AG09319 (cell line): ENCODE results near the gene SELENOS.
A peak's percentile ranks its signal among the peaks of the same experiment; 100 is the strongest.

Experiments
- DNase-seq: peaks from one replicate; pipeline ENCODE4 v3.0.0-alpha.2; 2010; ENCODE audit warnings: low read depth; ENCODE audit errors: extremely low read depth
- CTCF ChIP-seq: IDR thresholded peaks from 2 replicates; pipeline ENCODE4 v1.5.1; 2011; ENCODE audit warnings: low read depth, mild to moderate bottlenecking, inconsistent platforms, low read length, moderate library complexity

Gene SELENOS

GRCh38 chr15:101262551-101262950, 14.7 kb downstream of the SELENOS start:
- no peak for DNase-seq
- no peak for TF ChIP-seq CTCF

GRCh38 chr15:101258238-101259144, 18.8 kb downstream of the SELENOS start:
- peak; percentile 80 for TF ChIP-seq CTCF
- DNase-seq = no peak

- no peak for DNase-seq
- no peak; the same call in 1 of the 2 replicates for TF ChIP-seq CTCF
Observed at GRCh38 chr15:101256757-101257156, 20.5 kb downstream of the SELENOS start.

GRCh38 chr15:101255615-101256241, 21.6 kb downstream of the SELENOS start:
- no peak for TF ChIP-seq CTCF
- DNase-seq = no peak

- DNase-seq = no peak
- no peak for TF ChIP-seq CTCF
Observed at GRCh38 chr15:101255051-101255395, 22.3 kb downstream of the SELENOS start.

- no peak for TF ChIP-seq CTCF
- DNase-seq = no peak
Observed at GRCh38 chr15:101254157-101255050, 22.9 kb downstream of the SELENOS start.
